ENCODE data around the gene EYS. TPM values are rescaled to one million over a fixed set of nuclear protein-coding genes. Genes with fewer than 3 reads are reported as not detected.

The EYS gene
- total and polyA plus RNA-seq, 2 of the 13 experiments (the other 11 are each of a cell fraction or from before 2014, with no cell fraction given): 0.04 to 0.07 TPM

- no peak for TF ChIP-seq TMF1 (CRISPR knock-in tag; IDR thresholded peaks at IDR 0.05; ENCODE audit: low read depth)
- TF ChIP-seq ZFY (CRISPR knock-in tag; IDR thresholded peaks at IDR 0.05): no peak
- no peak for TF ChIP-seq ZNF333 (CRISPR knock-in tag; IDR thresholded peaks at IDR 0.05; ENCODE audit: borderline replicate concordance)
- TF ChIP-seq ZNF253 (CRISPR knock-in tag; IDR thresholded peaks at IDR 0.05; ENCODE audit: borderline replicate concordance): no peak
- TF ChIP-seq, protein P1, sequence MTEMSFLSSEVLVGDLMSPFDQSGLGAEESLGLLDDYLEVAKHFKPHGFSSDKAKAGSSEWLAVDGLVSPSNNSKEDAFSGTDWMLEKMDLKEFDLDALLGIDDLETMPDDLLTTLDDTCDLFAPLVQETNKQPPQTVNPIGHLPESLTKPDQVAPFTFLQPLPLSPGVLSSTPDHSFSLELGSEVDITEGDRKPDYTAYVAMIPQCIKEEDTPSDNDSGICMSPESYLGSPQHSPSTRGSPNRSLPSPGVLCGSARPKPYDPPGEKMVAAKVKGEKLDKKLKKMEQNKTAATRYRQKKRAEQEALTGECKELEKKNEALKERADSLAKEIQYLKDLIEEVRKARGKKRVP (CRISPR knock-in tag; IDR thresholded peaks at IDR 0.05): no peak
- TF ChIP-seq ZNF674 (CRISPR knock-in tag; IDR thresholded peaks at IDR 0.05; ENCODE audit: low read depth): no peak
- TF ChIP-seq, protein P2, sequence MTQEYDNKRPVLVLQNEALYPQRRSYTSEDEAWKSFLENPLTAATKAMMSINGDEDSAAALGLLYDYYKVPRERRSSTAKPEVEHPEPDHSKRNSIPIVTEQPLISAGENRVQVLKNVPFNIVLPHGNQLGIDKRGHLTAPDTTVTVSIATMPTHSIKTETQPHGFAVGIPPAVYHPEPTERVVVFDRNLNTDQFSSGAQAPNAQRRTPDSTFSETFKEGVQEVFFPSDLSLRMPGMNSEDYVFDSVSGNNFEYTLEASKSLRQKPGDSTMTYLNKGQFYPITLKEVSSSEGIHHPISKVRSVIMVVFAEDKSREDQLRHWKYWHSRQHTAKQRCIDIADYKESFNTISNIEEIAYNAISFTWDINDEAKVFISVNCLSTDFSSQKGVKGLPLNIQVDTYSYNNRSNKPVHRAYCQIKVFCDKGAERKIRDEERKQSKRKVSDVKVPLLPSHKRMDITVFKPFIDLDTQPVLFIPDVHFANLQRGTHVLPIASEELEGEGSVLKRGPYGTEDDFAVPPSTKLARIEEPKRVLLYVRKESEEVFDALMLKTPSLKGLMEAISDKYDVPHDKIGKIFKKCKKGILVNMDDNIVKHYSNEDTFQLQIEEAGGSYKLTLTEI (CRISPR knock-in tag; conservative IDR thresholded peaks at IDR 0.05): no peak
- no peak for TF ChIP-seq CBFB (CRISPR knock-in tag; IDR thresholded peaks at IDR 0.05)
- no peak for TF ChIP-seq ZNF839 (CRISPR knock-in tag; IDR thresholded peaks at IDR 0.05; ENCODE audit: borderline replicate concordance)
- no peak for TF ChIP-seq CCAR2 (optimal IDR thresholded peaks at IDR 0.05; ENCODE audit: low read depth, low read length)
- TF ChIP-seq ISX (CRISPR knock-in tag; conservative IDR thresholded peaks at IDR 0.05): no peak
- TF ChIP-seq REXO4 (CRISPR knock-in tag; IDR thresholded peaks at IDR 0.05; ENCODE audit: borderline replicate concordance): no peak
- no peak for TF ChIP-seq ZBTB49 (CRISPR knock-in tag; IDR thresholded peaks at IDR 0.05; ENCODE audit: borderline replicate concordance)
- no peak for TF ChIP-seq SUZ12 (IDR thresholded peaks at IDR 0.05; ENCODE audit: low read depth, low read length)
- TF ChIP-seq PPARG (CRISPR knock-in tag; conservative IDR thresholded peaks at IDR 0.05): peak; percentile 91
- TF ChIP-seq, protein P3, sequence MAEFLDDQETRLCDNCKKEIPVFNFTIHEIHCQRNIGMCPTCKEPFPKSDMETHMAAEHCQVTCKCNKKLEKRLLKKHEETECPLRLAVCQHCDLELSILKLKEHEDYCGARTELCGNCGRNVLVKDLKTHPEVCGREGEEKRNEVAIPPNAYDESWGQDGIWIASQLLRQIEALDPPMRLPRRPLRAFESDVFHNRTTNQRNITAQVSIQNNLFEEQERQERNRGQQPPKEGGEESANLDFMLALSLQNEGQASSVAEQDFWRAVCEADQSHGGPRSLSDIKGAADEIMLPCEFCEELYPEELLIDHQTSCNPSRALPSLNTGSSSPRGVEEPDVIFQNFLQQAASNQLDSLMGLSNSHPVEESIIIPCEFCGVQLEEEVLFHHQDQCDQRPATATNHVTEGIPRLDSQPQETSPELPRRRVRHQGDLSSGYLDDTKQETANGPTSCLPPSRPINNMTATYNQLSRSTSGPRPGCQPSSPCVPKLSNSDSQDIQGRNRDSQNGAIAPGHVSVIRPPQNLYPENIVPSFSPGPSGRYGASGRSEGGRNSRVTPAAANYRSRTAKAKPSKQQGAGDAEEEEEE (CRISPR knock-in tag; IDR thresholded peaks at IDR 0.05; ENCODE audit: borderline replicate concordance): no peak
- TF ChIP-seq ZNF773 (CRISPR knock-in tag; IDR thresholded peaks at IDR 0.05; ENCODE audit: borderline replicate concordance): no peak
- no peak for TF ChIP-seq ZBTB38 (CRISPR knock-in tag; IDR thresholded peaks at IDR 0.05)
- TF ChIP-seq NR2C2 (CRISPR knock-in tag; IDR thresholded peaks at IDR 0.05; ENCODE audit: borderline replicate concordance): no peak
These were observed 1765.1 kb downstream of the EYS start (continued) for GRCh38 chr6:63941747-63942470.

Data from HepG2 (cell line).